ENCODE measurements around the gene LIPA.
"Not testable (repeated sequence)": the region's sequence is repeated elsewhere in the genome, so short reads cannot be mapped to it uniquely, and the experiment has no call there.

Gene LIPA

DNA sequence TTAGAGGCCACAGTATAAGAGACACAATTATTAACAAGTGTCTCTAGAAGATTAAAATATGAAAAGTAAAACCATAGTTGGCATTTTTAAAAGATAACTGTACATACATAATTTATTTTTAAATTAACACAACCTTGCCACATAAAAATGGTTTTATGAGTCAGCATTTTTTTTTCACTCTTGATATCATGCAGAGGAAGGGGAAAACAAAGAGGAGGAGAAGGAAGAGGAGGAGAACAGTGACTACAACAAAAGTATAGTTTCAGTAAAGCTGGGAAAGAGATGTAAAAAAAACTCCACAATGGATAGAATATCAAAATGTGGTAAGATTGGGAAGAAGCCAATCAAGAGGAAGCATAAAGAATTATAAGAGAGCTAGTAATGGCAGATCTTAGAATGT lies 78.5 kb downstream of the LIPA start:
- H3K9ac ChIP-seq (ENCODE audit: low read length): no peak overlapping the region
- H3K4me1 ChIP-seq (ENCODE audit: insufficient read depth, low read length): no peaks in the 10 kb centered on the region
- H3K36me3 ChIP-seq (ENCODE audit: insufficient read depth, low read length): no peaks in the 10 kb centered on the region
- no peaks in the 10 kb centered on the region for H3K9me3 ChIP-seq (ENCODE audit: low read length)
- no peak overlapping the region for H3K4me3 ChIP-seq (ENCODE audit: low read depth in 1 of 2, low read length in 2 of 2)
- H3K27me3 ChIP-seq (ENCODE audit: control insufficient read depth in 1 of 2, insufficient read depth in 2 of 2, low read length in 2 of 2): no peaks in the 10 kb centered on the region
- no peak overlapping the region for H3K27ac ChIP-seq (ENCODE audit: low read depth, low read length)

DNA sequence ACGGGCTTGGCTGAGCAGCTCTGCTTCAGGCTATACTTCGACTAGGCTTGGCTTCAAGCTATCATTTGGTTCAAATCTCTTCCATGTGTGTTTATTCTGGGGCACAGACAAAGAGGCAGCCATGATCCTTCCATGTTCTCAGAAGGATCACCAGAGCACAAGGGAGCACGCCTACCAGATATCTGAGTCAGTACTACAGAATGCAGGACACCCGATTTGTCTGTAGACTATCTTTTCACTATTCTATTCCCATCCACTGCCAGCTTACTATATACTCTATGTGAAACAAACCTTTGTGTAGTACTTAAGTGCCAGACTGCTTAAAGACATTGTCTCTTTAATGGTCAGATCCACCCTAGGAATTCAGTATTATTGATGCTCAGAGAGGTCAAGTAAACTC lies 79.6 kb downstream of the LIPA start:
- Histone ChIP-seq H3K9me3 (ENCODE audit: low read length) (no peaks in the 10 kb centered on the region), H3K36me3 (ENCODE audit: insufficient read depth, low read length) (no peaks in the 10 kb centered on the region), H3K27ac (ENCODE audit: low read depth, low read length) (no peak overlapping the region), H3K9ac (ENCODE audit: low read length) (no peak overlapping the region), H3K27me3 (ENCODE audit: control insufficient read depth in 1 of 2, insufficient read depth in 2 of 2, low read length in 2 of 2) (no peaks in the 10 kb centered on the region), H3K4me1 (ENCODE audit: insufficient read depth, low read length) (no peaks in the 10 kb centered on the region), H3K4me3 (ENCODE audit: low read depth in 1 of 2, low read length in 2 of 2) (no peak overlapping the region)

DNA sequence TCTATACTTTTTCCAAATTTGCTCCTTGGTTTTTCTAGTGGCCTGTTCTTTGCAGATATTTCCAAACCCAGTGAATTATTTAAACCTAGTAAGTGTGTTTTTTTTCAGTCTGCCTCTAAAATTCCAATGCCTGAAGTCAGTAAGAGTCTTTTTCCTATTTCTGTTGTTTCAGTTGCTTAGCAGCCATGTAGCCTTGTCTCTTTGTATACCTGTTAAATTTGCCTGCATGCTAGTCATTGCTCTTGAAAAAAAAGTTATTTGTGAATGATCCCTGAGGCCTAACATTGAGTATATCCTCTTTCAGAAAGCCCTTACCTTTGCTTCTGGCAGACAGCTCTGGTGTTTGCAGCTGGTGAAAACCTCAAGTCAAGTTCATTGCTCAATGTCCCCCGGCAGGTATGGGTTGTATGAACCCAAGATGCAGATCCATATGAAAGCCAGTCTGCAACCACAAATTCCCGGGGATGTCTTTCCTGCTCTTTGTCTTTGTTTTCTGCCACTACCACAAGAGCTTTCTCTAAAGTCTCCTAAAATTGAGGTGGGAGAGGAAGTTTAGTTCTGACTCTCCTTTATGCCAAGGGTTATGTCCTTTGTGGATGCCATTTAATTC lies 80.2 kb downstream of the LIPA start:
- Histone ChIP-seq H3K27ac (ENCODE audit: low read depth, low read length) (no peak overlapping the region), H3K9ac (ENCODE audit: low read length) (no peak overlapping the region), H3K27me3 (ENCODE audit: control insufficient read depth in 1 of 2, insufficient read depth in 2 of 2, low read length in 2 of 2) (no peaks in the 10 kb centered on the region), H3K4me1 (ENCODE audit: insufficient read depth, low read length) (no peaks in the 10 kb centered on the region), H3K9me3 (ENCODE audit: low read length) (no peaks in the 10 kb centered on the region), H3K36me3 (ENCODE audit: insufficient read depth, low read length) (no peaks in the 10 kb centered on the region), H3K4me3 (ENCODE audit: low read depth in 1 of 2, low read length in 2 of 2) (no peak overlapping the region)

DNA sequence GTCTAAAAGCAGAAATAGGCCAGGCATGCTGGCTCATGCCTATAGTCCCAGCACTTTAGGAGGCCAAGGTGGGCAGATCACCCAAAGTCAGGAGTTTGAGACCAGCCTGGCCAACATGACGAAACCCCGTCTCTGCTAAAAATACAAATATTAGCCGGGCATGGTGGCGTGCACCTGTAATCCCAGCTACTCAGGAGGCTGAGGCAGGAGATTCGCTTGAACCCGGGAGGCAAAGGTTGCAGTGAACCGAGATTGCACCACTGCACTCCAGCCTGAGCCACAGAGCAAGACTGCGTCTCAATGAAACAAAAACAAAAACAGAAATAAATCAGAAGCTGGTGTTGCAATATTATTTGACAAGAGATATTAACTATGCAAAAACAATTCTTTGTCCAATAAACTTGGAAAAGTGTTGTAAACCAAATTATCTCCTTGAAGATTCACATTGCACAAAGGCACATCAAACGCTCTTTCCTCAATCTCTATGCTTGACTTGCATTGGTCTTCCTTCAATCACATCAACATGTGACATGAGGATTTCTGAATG lies 83.1 kb downstream of the LIPA start:
- not testable (repeated sequence) for H3K9ac ChIP-seq (ENCODE audit: low read length); H3K36me3 ChIP-seq (ENCODE audit: insufficient read depth, low read length); H3K4me3 ChIP-seq (ENCODE audit: low read depth in 1 of 2, low read length in 2 of 2); H3K4me1 ChIP-seq (ENCODE audit: insufficient read depth, low read length); H3K27me3 ChIP-seq (ENCODE audit: control insufficient read depth in 1 of 2, insufficient read depth in 2 of 2, low read length in 2 of 2); H3K27ac ChIP-seq (ENCODE audit: low read depth, low read length); H3K9me3 ChIP-seq (ENCODE audit: low read length)

DNA sequence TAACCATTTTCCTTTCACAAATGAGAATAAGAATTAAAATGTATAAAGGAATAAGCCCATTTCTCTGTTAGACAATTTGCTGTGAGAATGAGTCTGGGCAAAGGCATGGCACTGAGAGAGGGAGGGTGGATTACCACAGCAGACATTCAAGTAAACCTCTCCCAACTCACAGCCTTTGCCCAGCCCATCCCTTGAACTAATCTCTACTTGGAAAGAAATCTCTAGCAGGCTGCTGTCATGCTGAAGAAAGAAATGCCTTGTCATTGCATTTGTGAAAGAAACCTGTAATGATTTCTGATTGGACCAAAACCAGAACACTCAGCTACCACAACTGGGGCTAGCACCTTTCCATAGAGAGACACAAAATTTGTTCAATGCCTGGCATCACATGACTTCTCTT lies 83.7 kb downstream of the LIPA start:
- no peaks in the 10 kb centered on the region for H3K4me1 ChIP-seq (ENCODE audit: insufficient read depth, low read length)
- H3K9ac ChIP-seq (ENCODE audit: low read length): no peak overlapping the region
- H3K27me3 ChIP-seq (ENCODE audit: control insufficient read depth in 1 of 2, insufficient read depth in 2 of 2, low read length in 2 of 2): no peaks in the 10 kb centered on the region
- H3K4me3 ChIP-seq (ENCODE audit: low read depth in 1 of 2, low read length in 2 of 2): no peak overlapping the region
- no peak overlapping the region for H3K27ac ChIP-seq (ENCODE audit: low read depth, low read length)
- no peaks in the 10 kb centered on the region for H3K9me3 ChIP-seq (ENCODE audit: low read length)
- no peaks in the 10 kb centered on the region for H3K36me3 ChIP-seq (ENCODE audit: insufficient read depth, low read length)

DNA sequence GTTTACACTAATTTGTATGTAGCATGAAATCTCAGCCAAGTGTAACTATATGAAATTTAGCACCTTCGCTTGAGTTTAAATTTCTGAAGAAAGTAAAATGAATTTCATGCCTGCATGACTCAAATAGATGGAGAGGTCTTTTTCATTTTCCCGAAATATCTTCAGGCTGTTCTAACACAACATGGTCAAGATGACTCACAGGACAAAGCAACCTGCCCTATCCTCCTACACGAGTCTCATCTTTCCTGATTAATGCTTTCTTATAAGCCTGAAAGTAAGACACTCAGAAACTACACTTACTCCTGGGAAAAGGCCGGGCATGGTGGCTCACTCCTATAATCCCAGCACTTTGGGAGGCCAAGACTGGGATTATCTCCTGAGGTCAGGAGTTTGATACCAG lies 85.7 kb downstream of the LIPA start:
- Histone ChIP-seq H3K4me3 (ENCODE audit: low read depth in 1 of 2, low read length in 2 of 2) (no peak overlapping the region), H3K4me1 (ENCODE audit: insufficient read depth, low read length) (no peaks in the 10 kb centered on the region), H3K27me3 (ENCODE audit: control insufficient read depth in 1 of 2, insufficient read depth in 2 of 2, low read length in 2 of 2) (no peaks in the 10 kb centered on the region), H3K9ac (ENCODE audit: low read length) (no peak overlapping the region), H3K9me3 (ENCODE audit: low read length) (no peaks in the 10 kb centered on the region), H3K27ac (ENCODE audit: low read depth, low read length) (no peak overlapping the region), H3K36me3 (ENCODE audit: insufficient read depth, low read length) (no peaks in the 10 kb centered on the region)

DNA sequence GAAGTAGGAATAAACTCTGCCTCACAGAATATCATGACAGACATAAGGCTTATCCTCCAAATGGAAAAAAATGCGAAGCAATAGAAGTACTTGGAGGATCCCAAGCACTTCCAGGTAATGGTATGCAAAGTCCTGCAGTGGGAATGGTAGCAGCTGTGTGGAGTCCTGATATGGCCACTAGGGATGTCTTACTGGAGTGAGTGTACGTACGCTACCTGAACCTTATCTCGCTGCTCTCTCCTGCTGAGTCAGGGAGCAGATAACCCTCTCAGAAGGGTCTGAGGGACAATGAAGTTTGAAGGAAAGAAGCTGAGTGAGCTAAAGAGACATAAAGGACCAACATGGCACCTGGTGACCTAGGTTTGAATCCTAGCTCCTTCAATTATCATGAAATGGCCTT lies 86.7 kb downstream of the LIPA start:
- no peak overlapping the region for H3K4me3 ChIP-seq (ENCODE audit: low read depth in 1 of 2, low read length in 2 of 2)
- H3K27ac ChIP-seq (ENCODE audit: low read depth, low read length): no peak overlapping the region
- no peaks in the 10 kb centered on the region for H3K27me3 ChIP-seq (ENCODE audit: control insufficient read depth in 1 of 2, insufficient read depth in 2 of 2, low read length in 2 of 2)
- no peaks in the 10 kb centered on the region for H3K4me1 ChIP-seq (ENCODE audit: insufficient read depth, low read length)
- no peaks in the 10 kb centered on the region for H3K9me3 ChIP-seq (ENCODE audit: low read length)
- no peaks in the 10 kb centered on the region for H3K36me3 ChIP-seq (ENCODE audit: insufficient read depth, low read length)
- no peak overlapping the region for H3K9ac ChIP-seq (ENCODE audit: low read length)

DNA sequence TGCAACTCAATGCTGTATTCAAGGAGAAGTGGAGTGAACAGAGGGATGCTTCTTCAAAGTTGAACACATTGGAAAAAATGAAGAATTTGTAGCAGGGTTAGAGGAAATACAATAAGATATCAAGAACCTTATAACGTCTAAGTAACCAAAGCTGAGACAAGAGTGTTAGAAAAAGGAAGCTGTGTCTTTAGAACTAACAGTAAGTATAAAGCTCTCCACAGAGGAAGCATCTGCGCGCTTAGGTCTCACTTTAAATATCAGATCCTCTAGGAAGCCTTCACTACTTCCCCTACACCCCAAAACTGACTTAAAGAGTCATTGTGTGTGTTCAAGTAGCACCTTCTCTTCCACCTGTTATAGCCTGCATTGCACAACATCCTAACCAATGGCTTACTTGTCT lies 87.5 kb downstream of the LIPA start:
- H3K4me3 ChIP-seq (ENCODE audit: low read depth in 1 of 2, low read length in 2 of 2): peak overlapping the region in 1 of 2 donors; percentile 2
- H3K36me3 ChIP-seq (ENCODE audit: insufficient read depth, low read length): no peaks in the 10 kb centered on the region
- no peaks in the 10 kb centered on the region for H3K4me1 ChIP-seq (ENCODE audit: insufficient read depth, low read length)
- no peak overlapping the region for H3K27ac ChIP-seq (ENCODE audit: low read depth, low read length)
- H3K9me3 ChIP-seq (ENCODE audit: low read length): no peaks in the 10 kb centered on the region
- no peak overlapping the region for H3K9ac ChIP-seq (ENCODE audit: low read length)
- H3K27me3 ChIP-seq (ENCODE audit: control insufficient read depth in 1 of 2, insufficient read depth in 2 of 2, low read length in 2 of 2): no peaks in the 10 kb centered on the region
